ENCODE data around the gene RALGPS1. TPM values are rescaled to one million over a fixed set of nuclear protein-coding genes. Genes with fewer than 3 reads are reported as not detected.

The RALGPS1 gene
- total and polyA plus RNA-seq, 2 of the 8 experiments (the other 6 are each of a cell fraction or from before 2014, with no cell fraction given), result 20.0 to 23.5 TPM

GRCh38 chr9:126985870-126986498 lies 71.4 kb downstream of the RALGPS1 start:
- H3K27me3 ChIP-seq (replicated peaks in 1 of 4; ENCODE audit: control insufficient read depth in 3 of 4, extremely low read depth in 1 of 4, insufficient read depth in 3 of 4, low read length in 3 of 4), result no peaks in the 10 kb centered on the region
- POLR2A ChIA-PET (ENCODE audit: partially characterized antibody), result no interaction called here
- H3K9ac ChIP-seq (replicated peaks in 1 of 4; ENCODE audit: extremely low read depth in 1 of 4, low read depth in 3 of 4, low read length in 3 of 4), result no peak overlapping the region
- H2AK5ac ChIP-seq (ENCODE audit: low read depth, low read length), result no peak overlapping the region
- WGBS, 2 experiments (ENCODE audit: extremely low coverage in 1 of 2, insufficient coverage in 1 of 2, insufficient read length in 1 of 2, insufficient replicate concordance in 2 of 2, low coverage in 1 of 2, low lambda C conversion rate in 2 of 2, missing lambda C conversion rate in 1 of 2), result 86% methylated on average over 7 of the region's 7 CpGs; no CpG with 5 or more reads in 1 of the 2 experiments
- H3K36me3 ChIP-seq (ENCODE audit: control insufficient read depth in 2 of 4, insufficient read depth in 4 of 4, low read length in 3 of 4), result no peaks in the 10 kb centered on the region
- no peak overlapping the region for H2BK5ac ChIP-seq (ENCODE audit: low read depth, low read length)
- H3K56ac ChIP-seq (replicated peaks; ENCODE audit: insufficient read length, low read depth, low read length), result no peak overlapping the region
- H2BK15ac ChIP-seq (ENCODE audit: low read length), result no peak overlapping the region
- no peak overlapping the region for H2AFZ ChIP-seq (ENCODE audit: low read length)
- H2BK12ac ChIP-seq (ENCODE audit: low read depth, low read length), result no peak overlapping the region
- no peak overlapping the region for H2BK20ac ChIP-seq (ENCODE audit: low read length)
- no peaks in the 10 kb centered on the region for H3K23me2 ChIP-seq (ENCODE audit: low read depth, low read length)
- H2BK120ac ChIP-seq (replicated peaks; ENCODE audit: low read depth, low read length), result no peak overlapping the region
- DNase-seq (ENCODE audit: low read depth in 1 of 2, low spot score in 2 of 2), result no peak
- H3K27ac ChIP-seq (ENCODE audit: low read depth, low read length), result no peak overlapping the region
- no peaks in the 10 kb centered on the region for H4K20me1 ChIP-seq (replicated peaks in 1 of 2; ENCODE audit: control insufficient read depth in 1 of 2, insufficient read depth in 2 of 2, low read length in 2 of 2)
- H3K4me2 ChIP-seq (ENCODE audit: insufficient read depth in 1 of 2, low read depth in 2 of 2, low read length in 2 of 2), result no peak overlapping the region
- no peak overlapping the region for H3K18ac ChIP-seq (ENCODE audit: extremely low read depth, low read length)
- no peak for FAIRE-seq
- no peak overlapping the region for H4K5ac ChIP-seq (ENCODE audit: insufficient read length, low read depth, low read length)
- no peaks in the 10 kb centered on the region for H3K79me1 ChIP-seq (ENCODE audit: low read depth, low read length)
- CTCF ChIA-PET (ENCODE audit: partially characterized antibody), result interaction anchor here (1.1 to 2.9 kb wide), 2 partner anchors 11 to 213 kb away, joined by 4 to 10 read pairs; no protein-coding TSS in a partner anchor
- no peaks in the 10 kb centered on the region for H3K4me1 ChIP-seq (replicated peaks in 1 of 4; ENCODE audit: control insufficient read depth in 3 of 4, insufficient read depth in 4 of 4, low read length in 3 of 4)
- no peak overlapping the region for H3K23ac ChIP-seq (ENCODE audit: insufficient read length)
- no peak overlapping the region for H4K91ac ChIP-seq (replicated peaks; ENCODE audit: insufficient read length, low read length)
- no peaks in the 10 kb centered on the region for H3K9me3 ChIP-seq (ENCODE audit: insufficient read depth in 2 of 2, low read depth in 1 of 2, low read length in 1 of 2)
- H3K14ac ChIP-seq (ENCODE audit: insufficient read length), result no peak overlapping the region
- no peak overlapping the region for H3K4me3 ChIP-seq (ENCODE audit: extremely low read depth in 1 of 4, insufficient read depth in 2 of 4, low read depth in 3 of 4, low read length in 4 of 4)
- no peaks in the 10 kb centered on the region for H3K79me2 ChIP-seq (ENCODE audit: control insufficient read depth in 1 of 2, insufficient read depth in 2 of 2, low read length in 2 of 2)
- H3K4ac ChIP-seq (replicated peaks; ENCODE audit: insufficient read length, low read depth, low read length), result no peak overlapping the region
- no peak overlapping the region for H4K8ac ChIP-seq (ENCODE audit: extremely low read depth, insufficient read depth, low read length)
- TF ChIP-seq CHD2 (IDR thresholded peaks at IDR 0.05; ENCODE audit: low read length) (no peak), CBX8 (IDR thresholded peaks at IDR 0.05; ENCODE audit: borderline replicate concordance, low read depth, low read length) (no peak), RAD21 (IDR thresholded peaks at IDR 0.05 in 1 of 2, conservative IDR thresholded peaks at IDR 0.05 in 1 of 2; ENCODE audit: low read depth in 2 of 2, low read length in 2 of 2) (no peak), TAF7 (optimal IDR thresholded peaks at IDR 0.05; ENCODE audit: borderline replicate concordance, low read depth, low read length) (no peak), YY1 (IDR thresholded peaks at IDR 0.05; ENCODE audit: low read depth, low read length) (no peak), KDM4A (IDR thresholded peaks at IDR 0.05; ENCODE audit: low read depth, low read length, severe bottlenecking) (no peak), HDAC6 (IDR thresholded peaks at IDR 0.05; ENCODE audit: low read depth, low read length) (no peak), SP2 (IDR thresholded peaks at IDR 0.05; ENCODE audit: low read length) (no peak), TBP (IDR thresholded peaks at IDR 0.05; ENCODE audit: low read depth, low read length) (no peak), NRF1 (IDR thresholded peaks at IDR 0.05; ENCODE audit: low read depth, low read length) (no peak), POLR2A (IDR thresholded peaks at IDR 0.05; ENCODE audit: control extremely low read depth in 1 of 2, low read depth in 2 of 2, low read length in 2 of 2) (no peak), CTCF (IDR thresholded peaks at IDR 0.05; ENCODE audit: control extremely low read depth in 1 of 3, insufficient read depth in 1 of 3, low read depth in 1 of 3, low read length in 3 of 3) (no peak)

Measured in H1 (cell line).